Ovary (tissue), 10 donors: ENCODE results near the gene GEMIN5. TPM values are rescaled to one million over a fixed set of nuclear protein-coding genes. Genes with fewer than 3 reads are reported as not detected.
"Not testable (repeated sequence)": the region's sequence is repeated elsewhere in the genome, so short reads cannot be mapped to it uniquely, and the experiment has no call there.

ENCODE experiments used
- DNase-seq, 5 donors: peaks; one replicate each; pipeline ENCODE4 v3.0.0-alpha.2; 2019 to 2020
- H3K27ac ChIP-seq, 2 donors: fragments of 200-600 bp; one replicate each; pipeline versions ENCODE4 v1.5.1 to v1.8.0; 2019 to 2022
- H3K27me3 ChIP-seq: fragments of 200-600 bp; one replicate; pipeline ENCODE4 v1.8.0; 2022
- H3K36me3 ChIP-seq: fragments of 200-600 bp; sonication (generic); one replicate; pipeline ENCODE4 v1.5.1; 2019
- H3K4me1 ChIP-seq: one replicate; pipeline ENCODE4 v1.8.1; 2013; ENCODE audit warnings: mild to moderate bottlenecking, moderate library complexity; ENCODE audit not compliant: insufficient read depth
- H3K4me3 ChIP-seq: fragments of 200-600 bp; sonication (generic); one replicate; pipeline ENCODE4 v1.5.1; 2017
- H3K9me3 ChIP-seq, 2 donors: fragments of 200-600 bp in 1 of 2; sonication (generic) in 1 of 2; one replicate each; pipeline versions ENCODE4 v1.5.1 to v1.8.1; 2013 to 2019; ENCODE audit warnings: mild to moderate bottlenecking in 1 of 2, moderate library complexity in 1 of 2
- CTCF ChIP-seq, 3 donors: fragments of 450-650 bp in 2 of 3; fragments of 200-600 bp in 1 of 3; IDR thresholded peaks; one replicate each; pipeline versions ENCODE4 v1.5.1 to v1.8.0; 2016 to 2022; ENCODE audit warnings: antibody characterized with exemption in 3 of 3, mild to moderate bottlenecking in 1 of 3
- EP300 ChIP-seq: sonication (generic); formaldehyde crosslinking; IDR thresholded peaks from one replicate; pipeline ENCODE4 v1.6.1; 2017; ENCODE audit warnings: antibody characterized with exemption
- POLR2A ChIP-seq: fragments of 450-650 bp; IDR thresholded peaks from one replicate; pipeline ENCODE4 v1.6.1; 2017; ENCODE audit warnings: antibody characterized with exemption, mild to moderate bottlenecking, moderate library complexity
- WGBS, 3 donors: extraction: QIAGEN DNeasy Blood & Tissue Kit in 1 of 3; methylation state at CpG; one replicate each; pipeline versions ENCODE4 v1.1.5 to v1.1.7; 2013 to 2017; 5-methylcytosine and 5-hydroxymethylcytosine counted together
- intact Hi-C, 4 donors: fragments of 100-400 bp; cut with DNase I; formaldehyde crosslinking; loops; one replicate each; pipeline versions ENCODE4 v1.11.0 to v1.15.1; 2022 to 2023
- long read RNA-seq, 3 donors: library from polyadenylated mRNA in 2 of 3; unstranded in 2 of 3; transcript quantifications; one replicate each; pipeline ENCODE4 v2.0.0 and lab custom pipeline, GENCODE V29; 2021 to 2026
- polyA plus RNA-seq, 2 donors: library from polyadenylated mRNA; stranded (reverse); fragments of 200-250 nt in 1 of 2; fragments of 350-450 nt in 1 of 2; fragmentation: Illumina TruSeq in 1 of 2; extraction: RNeasy Lipid Tissue Mini Kit (QIAGEN cat#74804) in 1 of 2; gene quantifications; one replicate each; pipeline ENCODE4 v1.2.3, GENCODE V29; 2013 to 2014
- total RNA-seq, 7 donors: library from RNA; depleted of rRNA in 2 of 7; stranded (reverse); fragments of >200 nt in 2 of 7; fragmentation: NEBNext Ultra II Directional in 3 of 7; extraction: Animal tissue kit (Norgen Biotek cat#: 25700) in 3 of 7; gene quantifications; one replicate each; pipeline versions ENCODE4 v1.1.0 to v1.2.4, GENCODE V29; 2016 to 2023
- donor health status: DM: no; HTN: no; CAD: no; lungs with moderate emphysema.
- donor health status: DM: no; HTN: no; CAD: no.
- donor health status: Bipolar disorder and iron deficiency.
- donor health status: DM: yes; HTN: yes; CAD: no.
- donor health status: DM: no; HTN: no; CAD: no.
- donor health status: DM: yes; HTN: yes; CAD: no.

The GEMIN5 gene, protein sequence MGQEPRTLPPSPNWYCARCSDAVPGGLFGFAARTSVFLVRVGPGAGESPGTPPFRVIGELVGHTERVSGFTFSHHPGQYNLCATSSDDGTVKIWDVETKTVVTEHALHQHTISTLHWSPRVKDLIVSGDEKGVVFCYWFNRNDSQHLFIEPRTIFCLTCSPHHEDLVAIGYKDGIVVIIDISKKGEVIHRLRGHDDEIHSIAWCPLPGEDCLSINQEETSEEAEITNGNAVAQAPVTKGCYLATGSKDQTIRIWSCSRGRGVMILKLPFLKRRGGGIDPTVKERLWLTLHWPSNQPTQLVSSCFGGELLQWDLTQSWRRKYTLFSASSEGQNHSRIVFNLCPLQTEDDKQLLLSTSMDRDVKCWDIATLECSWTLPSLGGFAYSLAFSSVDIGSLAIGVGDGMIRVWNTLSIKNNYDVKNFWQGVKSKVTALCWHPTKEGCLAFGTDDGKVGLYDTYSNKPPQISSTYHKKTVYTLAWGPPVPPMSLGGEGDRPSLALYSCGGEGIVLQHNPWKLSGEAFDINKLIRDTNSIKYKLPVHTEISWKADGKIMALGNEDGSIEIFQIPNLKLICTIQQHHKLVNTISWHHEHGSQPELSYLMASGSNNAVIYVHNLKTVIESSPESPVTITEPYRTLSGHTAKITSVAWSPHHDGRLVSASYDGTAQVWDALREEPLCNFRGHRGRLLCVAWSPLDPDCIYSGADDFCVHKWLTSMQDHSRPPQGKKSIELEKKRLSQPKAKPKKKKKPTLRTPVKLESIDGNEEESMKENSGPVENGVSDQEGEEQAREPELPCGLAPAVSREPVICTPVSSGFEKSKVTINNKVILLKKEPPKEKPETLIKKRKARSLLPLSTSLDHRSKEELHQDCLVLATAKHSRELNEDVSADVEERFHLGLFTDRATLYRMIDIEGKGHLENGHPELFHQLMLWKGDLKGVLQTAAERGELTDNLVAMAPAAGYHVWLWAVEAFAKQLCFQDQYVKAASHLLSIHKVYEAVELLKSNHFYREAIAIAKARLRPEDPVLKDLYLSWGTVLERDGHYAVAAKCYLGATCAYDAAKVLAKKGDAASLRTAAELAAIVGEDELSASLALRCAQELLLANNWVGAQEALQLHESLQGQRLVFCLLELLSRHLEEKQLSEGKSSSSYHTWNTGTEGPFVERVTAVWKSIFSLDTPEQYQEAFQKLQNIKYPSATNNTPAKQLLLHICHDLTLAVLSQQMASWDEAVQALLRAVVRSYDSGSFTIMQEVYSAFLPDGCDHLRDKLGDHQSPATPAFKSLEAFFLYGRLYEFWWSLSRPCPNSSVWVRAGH (N-terminal part only)
- total RNA-seq (10 to 100 TPM; 11.1 to 20.6 (median 16.1) TPM), polyA plus RNA-seq (10 to 100 TPM in 1 of 2 donors, 1 to 10 TPM in 1; 6.1 to 15.0 TPM)
- long read RNA-seq, donor 1, partial matches to known transcripts: 30 of 39 reads
- long read RNA-seq, donor 1, other reads (novel, unspliced or antisense): 9 of 39 reads
- long read RNA-seq, donor 2, partial matches to known transcripts: 0 of 1 reads
- long read RNA-seq, donor 2, other reads (novel, unspliced or antisense): 0 of 1 reads
- long read RNA-seq, donor 3, full-length matches to known transcripts: 12 of 24 reads
- long read RNA-seq, donor 3, partial matches to known transcripts: 7 of 24 reads
- long read RNA-seq, donor 3, other reads (novel, unspliced or antisense): 5 of 24 reads

DNA sequence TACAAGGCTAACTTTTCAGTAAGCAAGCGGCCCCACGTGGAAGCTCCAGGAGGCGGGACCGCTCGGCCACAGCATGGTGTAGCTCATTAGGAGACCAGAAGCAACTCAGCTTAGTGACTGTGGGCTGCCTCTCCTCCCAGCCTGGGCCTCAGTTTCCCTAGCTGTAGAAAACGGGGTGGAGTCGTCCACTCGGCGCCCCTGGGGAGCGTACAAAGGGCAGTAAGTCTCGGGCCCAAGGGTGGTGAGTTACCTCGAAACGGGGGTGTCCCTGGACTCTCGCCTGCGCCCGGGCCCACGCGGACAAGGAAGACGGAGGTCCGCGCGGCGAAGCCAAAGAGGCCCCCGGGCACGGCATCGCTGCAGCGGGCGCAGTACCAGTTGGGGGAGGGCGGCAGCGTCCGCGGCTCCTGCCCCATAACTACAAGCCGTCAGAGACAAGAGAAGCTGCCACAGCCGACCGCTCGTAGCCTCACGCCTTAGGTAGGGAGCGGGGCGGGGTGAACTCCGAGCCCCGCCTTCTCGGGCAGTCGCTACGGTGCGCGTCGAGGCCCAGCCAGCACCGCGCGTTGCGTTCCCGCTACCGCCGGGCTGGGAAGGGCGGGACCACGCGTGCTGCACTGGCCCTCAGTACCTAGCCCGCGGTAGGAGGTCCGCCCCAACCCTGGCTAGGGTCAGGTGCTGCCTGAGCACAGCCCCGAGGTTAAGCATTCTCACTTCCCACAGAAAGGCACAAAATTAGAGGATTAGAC is at the start of gene GEMIN5:
TSS of gene GEMIN5 (minus strand) at position 494 of the 749 bp plus-strand sequence. CDS start at position 416, 78 bp downstream.
- no peaks in the 10 kb centered on the region for H3K36me3 ChIP-seq
- intact Hi-C loops: loop anchor here in 1 of 4 donors (10.0 kb wide), 1 partner anchor 73 kb away; no protein-coding TSS in a partner anchor
- no peaks in the 10 kb centered on the region for H3K27me3 ChIP-seq
- 0 to 1% (median 1%) methylated on average over 49 to 61 of the region's 61 CpGs for WGBS, 3 donors
- peaks cover 6% of the 10 kb centered on the region for H3K4me1 ChIP-seq
- DNase-seq: peak; percentile 77 to 90 (median 85)
- TF ChIP-seq EP300 (peak; percentile 28), CTCF (IDR thresholded peaks at IDR 0.05) (no peak), POLR2A (peak; percentile 36)
- no peaks in the 10 kb centered on the region for H3K9me3 ChIP-seq
- peak within 1 kb of the TSS; percentile 91 for H3K4me3 ChIP-seq
- H3K27ac ChIP-seq: peak within 1 kb of the TSS; percentile 35 to 39

GRCh38 chr5:154986151-154986550 is 48.1 kb upstream of the GEMIN5 start:
- DNase-seq: no peak
- Histone ChIP-seq H3K36me3 (no peaks in the 10 kb centered on the region), H3K27ac (no peak overlapping the region), H3K4me3 (no peak overlapping the region), H3K4me1 (no peaks in the 10 kb centered on the region), H3K9me3 (no peaks in the 10 kb centered on the region), H3K27me3 (no peaks in the 10 kb centered on the region)
- no peak for TF ChIP-seq EP300
- TF ChIP-seq POLR2A: no peak
- TF ChIP-seq CTCF (IDR thresholded peaks at IDR 0.05): no peak
- intact Hi-C loops: no loop called here
- WGBS, 3 donors: 18 to 35% (median 21%) methylated on average over 4 of the region's 4 CpGs

- Histone ChIP-seq H3K27ac (no peak overlapping the region), H3K4me3 (no peak overlapping the region), H3K27me3 (no peaks in the 10 kb centered on the region), H3K4me1 (no peaks in the 10 kb centered on the region), H3K9me3 (no peaks in the 10 kb centered on the region), H3K36me3 (no peaks in the 10 kb centered on the region)
- WGBS, 3 donors: 74 to 78% (median 75%) methylated on average over 8 of the region's 8 CpGs
- intact Hi-C loops: no loop called here
- TF ChIP-seq EP300 (no peak), CTCF (IDR thresholded peaks at IDR 0.05) (no peak), POLR2A (no peak)
- DNase-seq: no peak
Observed at GRCh38 chr5:154984946-154985516, 47.0 kb upstream of the GEMIN5 start.

GRCh38 chr5:154978294-154978693 is 40.3 kb upstream of the GEMIN5 start:
- H3K9me3 ChIP-seq, DNase-seq, H3K4me3 ChIP-seq, H3K36me3 ChIP-seq, H3K4me1 ChIP-seq, H3K27ac ChIP-seq, H3K27me3 ChIP-seq: not testable (repeated sequence)
- intact Hi-C loops: loop anchor here in 1 of 4 donors (10.0 kb wide), 1 partner anchor 167 kb away; no protein-coding TSS in a partner anchor
- 83 to 92% (median 85%) methylated on average over 2 of the region's 2 CpGs for WGBS, 3 donors
